Retinal pigment epithelial cell (primary cell): ENCODE measurements around the gene SLC8A2.

Experiments
- DNase-seq: peaks from one replicate; pipeline ENCODE4 v3.0.0-alpha.2; 2010; ENCODE audit warnings: low read depth
- H3K4me3 ChIP-seq: 2 replicates; pipeline ENCODE4 v1.5.1; 2011; ENCODE audit warnings: mild to moderate bottlenecking, low read length, control low read depth, moderate library complexity
- TF ChIP-seq, protein P1 (sequence below): conservative IDR thresholded peaks from 2 replicates; pipeline ENCODE4 v1.5.1; 2011; ENCODE audit warnings: low read depth, low read length, control low read depth, inconsistent platforms

The SLC8A2 gene, protein sequence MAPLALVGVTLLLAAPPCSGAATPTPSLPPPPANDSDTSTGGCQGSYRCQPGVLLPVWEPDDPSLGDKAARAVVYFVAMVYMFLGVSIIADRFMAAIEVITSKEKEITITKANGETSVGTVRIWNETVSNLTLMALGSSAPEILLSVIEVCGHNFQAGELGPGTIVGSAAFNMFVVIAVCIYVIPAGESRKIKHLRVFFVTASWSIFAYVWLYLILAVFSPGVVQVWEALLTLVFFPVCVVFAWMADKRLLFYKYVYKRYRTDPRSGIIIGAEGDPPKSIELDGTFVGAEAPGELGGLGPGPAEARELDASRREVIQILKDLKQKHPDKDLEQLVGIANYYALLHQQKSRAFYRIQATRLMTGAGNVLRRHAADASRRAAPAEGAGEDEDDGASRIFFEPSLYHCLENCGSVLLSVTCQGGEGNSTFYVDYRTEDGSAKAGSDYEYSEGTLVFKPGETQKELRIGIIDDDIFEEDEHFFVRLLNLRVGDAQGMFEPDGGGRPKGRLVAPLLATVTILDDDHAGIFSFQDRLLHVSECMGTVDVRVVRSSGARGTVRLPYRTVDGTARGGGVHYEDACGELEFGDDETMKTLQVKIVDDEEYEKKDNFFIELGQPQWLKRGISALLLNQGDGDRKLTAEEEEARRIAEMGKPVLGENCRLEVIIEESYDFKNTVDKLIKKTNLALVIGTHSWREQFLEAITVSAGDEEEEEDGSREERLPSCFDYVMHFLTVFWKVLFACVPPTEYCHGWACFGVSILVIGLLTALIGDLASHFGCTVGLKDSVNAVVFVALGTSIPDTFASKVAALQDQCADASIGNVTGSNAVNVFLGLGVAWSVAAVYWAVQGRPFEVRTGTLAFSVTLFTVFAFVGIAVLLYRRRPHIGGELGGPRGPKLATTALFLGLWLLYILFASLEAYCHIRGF

DNA sequence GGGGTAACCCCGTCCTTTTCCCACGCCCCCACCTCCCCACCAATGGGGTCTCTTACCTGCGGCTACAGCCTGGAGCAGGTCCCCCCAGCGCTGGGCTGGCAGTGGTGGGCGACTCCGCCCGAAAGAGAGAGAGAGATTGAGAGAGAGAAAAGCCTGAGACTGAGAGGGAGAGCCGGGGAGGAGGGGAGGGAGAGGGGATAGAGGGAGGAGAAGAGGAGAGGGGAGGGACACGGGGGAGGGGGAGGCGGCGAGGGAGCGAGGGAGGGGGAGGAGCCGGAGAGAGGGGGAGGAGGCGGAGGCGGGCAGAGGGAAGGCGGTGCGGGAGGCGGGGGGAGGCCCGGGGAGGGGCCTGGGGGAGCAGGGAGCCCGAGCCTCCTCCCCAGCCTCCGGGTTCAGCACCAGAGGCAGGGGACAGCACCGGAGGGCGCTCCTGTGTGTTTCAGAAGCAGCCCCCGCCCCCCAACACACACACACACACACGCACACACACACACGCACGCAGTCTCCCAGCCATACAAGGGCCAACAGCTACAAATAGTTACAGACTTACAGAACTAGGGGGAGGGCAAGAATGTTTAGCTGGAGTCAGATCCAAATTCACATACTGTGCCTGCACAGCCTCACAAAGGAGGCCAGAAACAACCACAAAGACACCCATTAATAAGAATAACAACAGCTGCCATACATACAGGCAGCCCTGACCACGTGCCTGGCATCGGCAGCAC is at the start of gene SLC8A2:
SLC8A2 (minus strand) TSS at position 161 of the 725 bp plus-strand sequence. CDS start 5,490 bp downstream, outside the sequence.
- peak; percentile 34 for DNase-seq
- no peak within 1 kb of the TSS for H3K4me3 ChIP-seq
- TF ChIP-seq, protein P1, sequence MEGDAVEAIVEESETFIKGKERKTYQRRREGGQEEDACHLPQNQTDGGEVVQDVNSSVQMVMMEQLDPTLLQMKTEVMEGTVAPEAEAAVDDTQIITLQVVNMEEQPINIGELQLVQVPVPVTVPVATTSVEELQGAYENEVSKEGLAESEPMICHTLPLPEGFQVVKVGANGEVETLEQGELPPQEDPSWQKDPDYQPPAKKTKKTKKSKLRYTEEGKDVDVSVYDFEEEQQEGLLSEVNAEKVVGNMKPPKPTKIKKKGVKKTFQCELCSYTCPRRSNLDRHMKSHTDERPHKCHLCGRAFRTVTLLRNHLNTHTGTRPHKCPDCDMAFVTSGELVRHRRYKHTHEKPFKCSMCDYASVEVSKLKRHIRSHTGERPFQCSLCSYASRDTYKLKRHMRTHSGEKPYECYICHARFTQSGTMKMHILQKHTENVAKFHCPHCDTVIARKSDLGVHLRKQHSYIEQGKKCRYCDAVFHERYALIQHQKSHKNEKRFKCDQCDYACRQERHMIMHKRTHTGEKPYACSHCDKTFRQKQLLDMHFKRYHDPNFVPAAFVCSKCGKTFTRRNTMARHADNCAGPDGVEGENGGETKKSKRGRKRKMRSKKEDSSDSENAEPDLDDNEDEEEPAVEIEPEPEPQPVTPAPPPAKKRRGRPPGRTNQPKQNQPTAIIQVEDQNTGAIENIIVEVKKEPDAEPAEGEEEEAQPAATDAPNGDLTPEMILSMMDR = no peak

DNA sequence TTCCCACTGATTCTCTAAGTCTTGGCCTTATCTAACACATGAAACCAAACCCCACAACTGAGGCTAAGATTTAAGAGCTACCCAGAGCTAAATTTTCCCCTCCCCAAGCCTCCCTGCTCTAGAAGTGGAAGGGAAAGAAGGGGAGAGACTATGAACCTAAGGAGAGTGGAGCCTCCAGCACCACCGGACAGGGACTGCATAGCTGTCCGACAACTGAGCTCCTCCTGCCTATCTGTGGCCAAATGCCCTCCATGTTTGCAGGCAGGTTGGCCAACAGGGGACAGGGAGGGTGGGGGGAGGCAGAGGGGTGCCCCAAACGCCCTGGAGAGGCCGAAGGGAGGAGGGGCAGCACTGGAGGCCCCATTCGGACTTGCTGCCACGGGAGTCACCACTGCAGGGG is 49.1 kb upstream of the SLC8A2 start:
- no peak for DNase-seq
- TF ChIP-seq, protein P1 = no peak
- H3K4me3 ChIP-seq = no peak overlapping the region

DNA sequence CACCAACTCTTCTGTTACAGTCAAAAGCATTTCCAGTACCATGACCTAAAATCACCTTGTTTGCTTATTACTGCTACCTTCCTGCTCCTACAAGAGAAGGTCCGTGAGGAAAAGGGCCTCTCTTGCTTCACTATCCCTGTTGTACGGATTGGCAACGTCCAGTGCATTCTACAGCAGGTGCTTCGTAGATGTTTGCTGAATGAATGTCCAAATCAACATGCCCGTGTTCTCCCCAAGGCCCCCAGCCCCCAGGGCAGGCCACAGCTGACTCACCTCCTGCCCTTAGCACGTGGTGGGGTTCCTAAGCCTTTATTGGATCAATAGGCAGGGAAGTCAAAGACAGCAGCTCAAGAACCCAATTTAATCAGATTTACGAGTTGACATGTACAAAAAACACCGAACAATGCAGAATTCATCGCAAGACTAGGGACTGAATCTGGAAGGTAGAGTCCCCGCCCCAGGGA is 48.7 kb upstream of the SLC8A2 start:
- TF ChIP-seq, protein P1 = no peak
- no peak for DNase-seq

DNA sequence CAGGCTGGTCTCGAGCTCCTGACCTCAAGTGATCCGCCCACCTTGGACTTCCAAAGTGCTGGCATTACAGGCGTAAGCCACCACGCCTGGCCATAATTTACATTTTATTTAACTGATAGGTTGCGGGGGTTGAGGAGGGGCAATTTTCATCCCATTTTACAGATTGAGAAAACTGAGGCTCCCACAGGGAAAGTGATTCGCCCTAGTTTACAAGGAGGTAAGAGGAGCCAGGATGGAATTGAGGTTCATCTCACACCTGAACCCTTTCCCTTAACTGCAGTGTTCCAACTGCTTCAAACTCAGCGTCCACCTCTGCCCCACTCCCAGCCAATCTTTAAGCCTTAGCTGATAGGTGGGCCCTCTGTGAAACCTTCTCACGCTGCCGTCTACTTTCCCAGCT is 47.2 kb upstream of the SLC8A2 start:
- TF ChIP-seq, protein P1 = no peak
- no peak for DNase-seq
- H3K4me3 ChIP-seq = no peak overlapping the region

More for the DNA sequence above, 48.7 kb upstream of the SLC8A2 start:
- no peak overlapping the region for H3K4me3 ChIP-seq

DNA sequence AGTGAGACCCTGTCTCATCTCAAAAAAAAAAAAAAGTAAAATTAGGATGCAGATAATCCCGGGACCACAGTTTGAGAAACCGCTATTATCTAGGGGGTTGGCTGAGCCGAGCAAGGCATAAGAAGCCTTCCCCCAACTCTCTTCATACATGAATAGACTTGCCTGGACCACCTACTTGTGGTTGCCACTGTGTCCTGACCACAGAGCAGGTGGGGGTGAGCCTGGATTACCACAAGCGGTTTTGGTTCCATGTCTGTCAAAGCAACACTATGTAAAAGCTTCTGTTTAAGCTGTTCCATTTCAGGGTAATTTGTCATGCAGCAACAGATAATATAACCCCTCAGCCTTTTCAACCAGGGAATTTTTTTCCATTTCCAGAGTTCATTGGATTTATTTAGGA is 46.4 kb upstream of the SLC8A2 start:
- TF ChIP-seq, protein P1 = no peak
- DNase-seq = no peak
- H3K4me3 ChIP-seq = no peak overlapping the region

DNA sequence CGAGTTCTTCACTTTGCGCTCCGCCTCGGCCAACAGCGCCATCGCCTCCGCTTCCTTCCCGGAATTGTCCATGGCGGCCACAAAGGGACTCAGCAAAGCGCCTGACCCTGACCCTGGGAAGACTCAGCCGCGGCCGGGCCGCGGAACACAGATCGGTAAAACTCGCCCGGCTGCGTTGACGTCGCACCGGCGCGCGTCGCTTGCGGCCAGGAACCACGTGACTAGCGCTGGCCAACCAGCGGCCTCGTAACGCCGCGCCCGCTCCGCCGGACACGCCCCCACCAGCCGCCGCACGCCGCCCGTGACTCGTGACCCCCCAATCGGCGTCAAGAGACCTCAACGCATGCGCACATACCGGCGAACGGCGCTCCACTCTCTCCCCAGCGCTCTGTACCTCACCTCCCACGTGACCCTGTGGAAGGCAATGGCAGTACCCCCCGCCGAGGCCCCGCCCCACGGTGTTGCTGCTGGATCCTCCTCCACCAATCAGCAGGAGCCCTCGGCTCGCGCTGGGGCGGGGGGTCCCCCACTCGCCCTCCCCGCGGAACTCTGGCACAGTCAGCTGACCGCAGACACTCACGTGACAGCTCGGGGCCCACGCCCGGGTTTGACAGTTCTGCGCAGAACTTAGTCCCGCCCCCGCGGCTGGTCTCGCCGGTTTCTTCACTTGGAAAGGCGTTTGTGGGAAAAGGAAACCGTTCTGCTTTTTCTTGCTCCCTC is 43.3 kb upstream of the SLC8A2 start, which contains the start of gene NAPA:
NAPA (minus strand) TSS at position 195 of the 720 bp plus-strand sequence; CDS start at position 72, 123 bp downstream.
- peak; percentile 99 for DNase-seq
- H3K4me3 ChIP-seq = peak within 1 kb of the TSS; percentile 99
- TF ChIP-seq, protein P1 = no peak
